GM12892 (cell line): ENCODE measurements around the gene GALNT11.
"Not testable (repeated sequence)": the region's sequence is repeated elsewhere in the genome, so short reads cannot be mapped to it uniquely, and the experiment has no call there.

Source experiments
- POLR2AphosphoS5 ChIP-seq: IDR thresholded peaks from 2 replicates; pipeline ENCODE4 v1.6.1; 2011; ENCODE audit warnings: low read depth, low read length, control low read depth
- TAF1 ChIP-seq: IDR thresholded peaks from 2 replicates; pipeline ENCODE4 v1.6.1; 2011; ENCODE audit warnings: low read depth, mild to moderate bottlenecking, control low read depth, low read length, borderline replicate concordance

GRCh38 chr7:152027491-152028365 lies 2.3 kb downstream of the GALNT11 start:
- TF ChIP-seq POLR2AphosphoS5, TAF1: not testable (repeated sequence)
